Epithelial cell of proximal tubule (primary cell): Measurements from ENCODE around the gene MTHFD1L. TPM values are rescaled to one million over a fixed set of nuclear protein-coding genes. Genes with fewer than 3 reads are reported as not detected.
"Not testable (repeated sequence)": the region's sequence is repeated elsewhere in the genome, so short reads cannot be mapped to it uniquely, and the experiment has no call there.

Experiments
- DNase-seq: peaks from one replicate; pipeline ENCODE4 v3.0.0-alpha.2; 2011; ENCODE audit warnings: low read depth
- H3K4me3 ChIP-seq: 2 replicates; pipeline ENCODE4 v1.5.1; 2011; ENCODE audit warnings: low read depth, mild to moderate bottlenecking, low read length
- CTCF ChIP-seq: conservative IDR thresholded peaks from 2 replicates; pipeline ENCODE4 v1.5.1; 2012; ENCODE audit warnings: low read depth, mild to moderate bottlenecking, low read length
- total RNA-seq: library from RNA; depleted of rRNA; stranded (reverse); fragments of >200 nt; gene quantifications from 2 replicates; pipeline ENCODE4 v1.2.3, GENCODE V29; 2015

MTHFD1L gene
- total RNA-seq, 1 donor from 2014 or later = 39.5 TPM

GRCh38 chr6:150840185-150840584 lies 25.3 kb upstream of the MTHFD1L start:
- no peak for DNase-seq
- no peak overlapping the region for H3K4me3 ChIP-seq

GRCh38 chr6:150841189-150841588 lies 24.3 kb upstream of the MTHFD1L start:
- no peak for DNase-seq
- H3K4me3 ChIP-seq = no peak overlapping the region
- no peak for TF ChIP-seq CTCF

More at GRCh38 chr6:150840185-150840584, 25.3 kb upstream of the MTHFD1L start:
- no peak for TF ChIP-seq CTCF

GRCh38 chr6:150841697-150842096 lies 23.8 kb upstream of the MTHFD1L start:
- no peak overlapping the region for H3K4me3 ChIP-seq
- no peak for TF ChIP-seq CTCF
- DNase-seq = no peak

- no peak overlapping the region for H3K4me3 ChIP-seq
- no peak for DNase-seq
- TF ChIP-seq CTCF = no peak
Measured at GRCh38 chr6:150844371-150844770, 21.1 kb upstream of the MTHFD1L start.

GRCh38 chr6:150846641-150847040 lies 18.9 kb upstream of the MTHFD1L start:
- H3K4me3 ChIP-seq = no peak overlapping the region
- no peak for TF ChIP-seq CTCF
- no peak for DNase-seq

- no peak for DNase-seq
- no peak overlapping the region for H3K4me3 ChIP-seq
- TF ChIP-seq CTCF = no peak
Measured at GRCh38 chr6:150848400-150848799, 17.1 kb upstream of the MTHFD1L start.

GRCh38 chr6:150854392-150854791 lies 11.1 kb upstream of the MTHFD1L start:
- DNase-seq, H3K4me3 ChIP-seq: not testable (repeated sequence)

- DNase-seq, H3K4me3 ChIP-seq: not testable (repeated sequence)
Measured at GRCh38 chr6:150855171-150855570, 10.3 kb upstream of the MTHFD1L start.
